Left lung (tissue), 10 donors: ENCODE data around the gene BOD1L1. TPM values are rescaled to one million over a fixed set of nuclear protein-coding genes. Genes with fewer than 3 reads are reported as not detected.
A peak's percentile ranks its signal among the peaks of the same experiment; 100 is the strongest.

Experiments
- ATAC-seq: fragments of 200-7000 bp; cut with Tn5 transposase; one replicate; pipeline ENCODE4 v1.9.1; 2020; ENCODE audit warnings: moderate library complexity
- DNase-seq, 4 donors: peaks; one replicate each; pipeline ENCODE4 v3.0.0-alpha.2; 2013 to 2020
- H3K27ac ChIP-seq, 2 donors: fragments of 200-600 bp; sonication (generic) in 1 of 2; one replicate each; pipeline versions ENCODE4 v1.5.0 to v1.8.0; 2020 to 2021
- H3K27me3 ChIP-seq, 2 donors: fragments of 200-600 bp; sonication (generic) in 1 of 2; one replicate each; pipeline versions ENCODE4 v1.5.0 to v1.8.0; 2020 to 2021
- H3K36me3 ChIP-seq, 2 donors: fragments of 200-600 bp; sonication (generic) in 1 of 2; one replicate each; pipeline versions ENCODE4 v1.5.0 to v1.8.0; 2020 to 2021
- H3K4me1 ChIP-seq, 2 donors: fragments of 200-600 bp; one replicate each; pipeline ENCODE4 v1.8.0; 2021
- H3K4me3 ChIP-seq, 2 donors: fragments of 200-600 bp; sonication (generic) in 1 of 2; one replicate each; pipeline versions ENCODE4 v1.5.0 to v1.8.0; 2020 to 2021; ENCODE audit warnings: mild to moderate bottlenecking in 1 of 2
- H3K9me3 ChIP-seq, 2 donors: fragments of 200-600 bp; sonication (generic) in 1 of 2; one replicate each; pipeline versions ENCODE4 v1.5.0 to v1.8.0; 2020 to 2021
- CTCF ChIP-seq, 2 donors: fragments of 200-600 bp; sonication (generic) in 1 of 2; IDR thresholded peaks; one replicate each; pipeline versions ENCODE4 v1.5.0 to v1.8.0; 2021; ENCODE audit warnings: antibody characterized with exemption in 2 of 2
- intact Hi-C, 2 donors: fragments of 100-400 bp; cut with DNase I; formaldehyde crosslinking; loops; one replicate each; pipeline versions ENCODE4 v1.11.2 to v1.14.2; 2022
- polyA plus RNA-seq, 6 donors: library from polyadenylated mRNA; unstranded; fragments of 120-200 nt; gene quantifications; one replicate each; pipeline ENCODE4 v1.2.1, GENCODE V29; 2013; ENCODE audit not compliant: insufficient read length in 6 of 6
- total RNA-seq, 2 donors: library from RNA; stranded (reverse); fragmentation: NEBNext Ultra II Directional; extraction: Animal tissue kit (Norgen Biotek cat#: 25700); gene quantifications; one replicate each; pipeline ENCODE4 v1.2.1, GENCODE V29; 2021
- donor health status: DM: no; HTN: yes; CAD: no.
- donor health status: DM: no; HTN: no; CAD: no.

Gene BOD1L1
- total and polyA plus RNA-seq, 8 donors, result 25.9 to 78.0 (median 60.5) TPM

GRCh38 chr4:13543839-13544605, 83.5 kb downstream of the BOD1L1 start, which contains the start of gene NKX3-2:
NKX3-2 (minus strand) TSS chr4:13544508; CDS start chr4:13544414, 94 bp downstream.
- peaks cover 100% of the 10 kb centered on the region in 2 donors for H3K27me3 ChIP-seq
- H3K9me3 ChIP-seq, result no peaks in the 10 kb centered on the region
- peak within 1 kb of the TSS; percentile 51 to 52 for H3K4me3 ChIP-seq
- H3K4me1 ChIP-seq, result peaks cover 8 to 51% of the 10 kb centered on the region in 2 donors
- H3K27ac ChIP-seq, result no peak within 1 kb of the TSS
- ATAC-seq, result peak; percentile 63
- H3K36me3 ChIP-seq, result no peaks in the 10 kb centered on the region
- TF ChIP-seq CTCF (IDR thresholded peaks at IDR 0.05), result no peak
- DNase-seq, result peak in 1 of 4 donors; percentile 76
- intact Hi-C loops, result loop anchor here in 1 of 2 donors (5.0 kb wide), 1 partner anchor 692 kb away; no protein-coding TSS in a partner anchor

GRCh38 chr4:13543032-13543838, 84.3 kb downstream of the BOD1L1 start:
- peaks cover 8 to 50% of the 10 kb centered on the region in 2 donors for H3K4me1 ChIP-seq
- no peak for ATAC-seq
- no peak for TF ChIP-seq CTCF (IDR thresholded peaks at IDR 0.05)
- H3K27ac ChIP-seq, result no peak overlapping the region
- DNase-seq, result peak in 1 of 4 donors; percentile 55
- H3K27me3 ChIP-seq, result peaks cover 100% of the 10 kb centered on the region in 2 donors
- peak overlapping the region in 1 of 2 donors; percentile 51 for H3K4me3 ChIP-seq
- intact Hi-C loops, result loop anchor here in 1 of 2 donors (5.0 kb wide), 1 partner anchor 691 kb away; no protein-coding TSS in a partner anchor
- no peaks in the 10 kb centered on the region for H3K9me3 ChIP-seq
- no peaks in the 10 kb centered on the region for H3K36me3 ChIP-seq

- Histone ChIP-seq H3K27me3 (peaks cover 100% of the 10 kb centered on the region in 2 donors), H3K36me3 (no peaks in the 10 kb centered on the region), H3K4me1 (peaks cover 7 to 47% of the 10 kb centered on the region in 2 donors), H3K9me3 (no peaks in the 10 kb centered on the region), H3K27ac (no peak overlapping the region), H3K4me3 (no peak overlapping the region)
- DNase-seq (peak in 1 of 4 donors; percentile 51), ATAC-seq (no peak)
- intact Hi-C loops, result loop anchor here in 1 of 2 donors (5.0 kb wide), 1 partner anchor 690 kb away; no protein-coding TSS in a partner anchor
- TF ChIP-seq CTCF (IDR thresholded peaks at IDR 0.05), result no peak
Measured at GRCh38 chr4:13542577-13543031, 84.9 kb downstream of the BOD1L1 start.

- peaks cover under 1 to 41% of the 10 kb centered on the region in 2 donors for H3K4me1 ChIP-seq
- peak in 1 of 2 donors; percentile 8 for TF ChIP-seq CTCF (IDR thresholded peaks at IDR 0.05)
- H3K27ac ChIP-seq, result no peak overlapping the region
- H3K4me3 ChIP-seq, result no peak overlapping the region
- no peaks in the 10 kb centered on the region for H3K36me3 ChIP-seq
- peak in 1 of 4 donors; percentile 84 for DNase-seq
- no peaks in the 10 kb centered on the region for H3K9me3 ChIP-seq
- H3K27me3 ChIP-seq, result peaks cover 100% of the 10 kb centered on the region in 2 donors
- peak; percentile 50 for ATAC-seq
- intact Hi-C loops, result loop anchor here in 1 of 2 donors (5.0 kb wide), 1 partner anchor 690 kb away; no protein-coding TSS in a partner anchor
Measured at GRCh38 chr4:13541720-13542576, 85.6 kb downstream of the BOD1L1 start.
